Measurements from ENCODE around the gene ID4. TPM values are rescaled to one million over a fixed set of nuclear protein-coding genes. Genes with fewer than 3 reads are reported as not detected.

Gene ID4
- total RNA-seq, 1 donor from 2014 or later: 27.8 TPM

DNA sequence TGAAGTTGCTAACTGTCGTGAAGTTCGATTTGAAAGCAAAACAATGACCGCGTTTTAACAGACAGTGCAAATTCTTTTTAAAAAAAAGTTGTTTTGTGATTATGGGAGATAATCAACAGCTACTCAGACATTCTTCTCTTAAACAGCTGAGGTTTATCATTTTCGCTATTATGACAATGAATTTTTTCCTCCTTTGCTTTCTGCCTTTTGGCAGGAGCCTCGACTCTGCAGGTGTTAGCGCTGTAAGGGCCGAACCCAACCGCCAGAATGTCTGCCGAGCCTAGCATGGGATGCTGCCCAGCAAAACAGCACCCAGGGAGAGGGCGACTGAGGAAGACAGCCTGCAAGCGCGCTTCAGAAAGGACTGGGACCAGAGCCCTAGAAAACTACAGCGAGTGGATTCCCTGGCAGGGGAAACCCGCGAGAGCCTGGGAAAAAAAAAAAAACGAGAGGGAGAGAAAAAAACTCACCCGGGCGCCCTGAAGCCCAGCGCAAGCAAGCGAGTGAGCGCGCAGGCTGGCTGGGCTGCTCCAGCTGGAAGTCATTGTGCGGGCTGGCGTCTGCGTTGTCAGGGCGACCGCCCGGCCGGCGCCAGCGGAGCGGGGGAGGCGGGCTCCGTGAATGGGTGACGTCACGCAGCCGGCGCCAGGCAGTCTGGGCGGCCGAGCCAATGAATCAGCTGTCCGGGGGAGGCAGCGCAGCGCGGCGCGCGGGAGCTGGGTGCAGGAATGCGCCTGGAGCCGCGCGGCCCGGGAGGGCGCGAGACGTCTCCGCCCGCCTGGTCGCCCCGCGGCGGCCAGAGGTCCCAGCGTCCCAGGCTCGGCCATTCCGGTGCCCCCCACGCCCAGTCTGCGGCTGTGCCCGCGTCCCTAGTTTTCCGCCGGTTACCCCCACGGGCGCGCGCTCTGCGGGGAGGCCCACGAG, 32.7 kb upstream of the ID4 start:
- TF ChIP-seq, protein P1, sequence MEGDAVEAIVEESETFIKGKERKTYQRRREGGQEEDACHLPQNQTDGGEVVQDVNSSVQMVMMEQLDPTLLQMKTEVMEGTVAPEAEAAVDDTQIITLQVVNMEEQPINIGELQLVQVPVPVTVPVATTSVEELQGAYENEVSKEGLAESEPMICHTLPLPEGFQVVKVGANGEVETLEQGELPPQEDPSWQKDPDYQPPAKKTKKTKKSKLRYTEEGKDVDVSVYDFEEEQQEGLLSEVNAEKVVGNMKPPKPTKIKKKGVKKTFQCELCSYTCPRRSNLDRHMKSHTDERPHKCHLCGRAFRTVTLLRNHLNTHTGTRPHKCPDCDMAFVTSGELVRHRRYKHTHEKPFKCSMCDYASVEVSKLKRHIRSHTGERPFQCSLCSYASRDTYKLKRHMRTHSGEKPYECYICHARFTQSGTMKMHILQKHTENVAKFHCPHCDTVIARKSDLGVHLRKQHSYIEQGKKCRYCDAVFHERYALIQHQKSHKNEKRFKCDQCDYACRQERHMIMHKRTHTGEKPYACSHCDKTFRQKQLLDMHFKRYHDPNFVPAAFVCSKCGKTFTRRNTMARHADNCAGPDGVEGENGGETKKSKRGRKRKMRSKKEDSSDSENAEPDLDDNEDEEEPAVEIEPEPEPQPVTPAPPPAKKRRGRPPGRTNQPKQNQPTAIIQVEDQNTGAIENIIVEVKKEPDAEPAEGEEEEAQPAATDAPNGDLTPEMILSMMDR (IDR thresholded peaks at IDR 0.05): no peak
- Histone ChIP-seq H3K27ac (peak overlapping the region; percentile 95), H3K27me3 (ENCODE audit: low read depth) (no peaks in the 10 kb centered on the region), H3K9me3 (no peaks in the 10 kb centered on the region), H3K4me3 (peak overlapping the region; percentile 60), H3K36me3 (no peaks in the 10 kb centered on the region), H3K4me1 (peaks cover 7% of the 10 kb centered on the region)
- ATAC-seq: peak; percentile 98 to 99
- intact Hi-C loops (cut with DNase I): no loop called here
- DNase-seq: peak; percentile 95

DNA sequence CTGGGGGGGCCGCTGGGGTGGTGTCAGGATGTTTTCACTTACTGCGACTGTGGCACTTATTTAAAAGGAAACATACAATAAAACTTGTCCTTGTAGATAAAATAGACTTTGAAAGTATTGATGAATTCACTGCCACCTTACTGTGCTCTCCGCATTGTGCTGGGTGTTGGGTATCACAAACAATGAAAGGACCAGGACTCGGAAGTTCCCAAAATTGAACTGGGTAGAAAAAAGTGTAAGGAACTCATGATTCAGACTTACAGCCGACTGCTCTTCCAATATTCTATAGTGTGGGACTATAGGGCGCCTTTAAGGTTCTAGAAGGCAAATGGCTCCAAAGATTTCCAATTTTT, 32.1 kb upstream of the ID4 start:
- ATAC-seq: peak in 1 of 2 donors; percentile 31

DNA sequence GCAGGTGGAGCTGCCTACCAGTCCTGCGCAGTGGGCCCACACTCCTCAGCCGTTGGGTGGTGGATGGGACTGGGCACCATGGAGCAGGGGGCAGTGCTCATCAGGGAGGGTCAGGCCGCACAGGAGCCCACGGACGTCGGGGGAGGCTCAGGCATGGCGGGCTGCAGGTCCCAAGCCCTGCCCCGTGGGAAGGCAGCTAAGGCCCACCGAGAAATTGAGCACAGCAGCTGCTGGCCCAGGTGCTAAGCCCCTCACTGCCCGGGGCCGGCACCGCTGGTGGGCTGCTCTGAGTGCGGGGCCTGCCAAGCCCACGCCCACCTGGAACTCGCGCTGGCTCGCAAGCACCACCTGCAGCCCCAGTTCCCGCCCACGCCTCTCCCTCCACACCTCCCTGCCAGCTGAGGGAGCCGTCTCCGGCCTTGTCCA, 30.2 kb upstream of the ID4 start:
- Histone ChIP-seq H3K27me3 (ENCODE audit: low read depth) (no peaks in the 10 kb centered on the region), H3K36me3 (no peaks in the 10 kb centered on the region), H3K4me1 (peaks cover 7% of the 10 kb centered on the region), H3K4me3 (no peak overlapping the region), H3K27ac (no peak overlapping the region), H3K9me3 (no peaks in the 10 kb centered on the region)
- TF ChIP-seq, protein P1 (IDR thresholded peaks at IDR 0.05): no peak
- ATAC-seq (no peak), DNase-seq (no peak)
- intact Hi-C loops (cut with DNase I): no loop called here

More for the DNA sequence above, 32.1 kb upstream of the ID4 start:
- no peak for DNase-seq
- Histone ChIP-seq H3K27ac (peak overlapping the region; percentile 95), H3K9me3 (no peaks in the 10 kb centered on the region), H3K4me3 (peak overlapping the region; percentile 60), H3K27me3 (ENCODE audit: low read depth) (no peaks in the 10 kb centered on the region), H3K4me1 (peaks cover 7% of the 10 kb centered on the region), H3K36me3 (no peaks in the 10 kb centered on the region)
- TF ChIP-seq, protein P1 (IDR thresholded peaks at IDR 0.05): no peak
- intact Hi-C loops (cut with DNase I): no loop called here

DNA sequence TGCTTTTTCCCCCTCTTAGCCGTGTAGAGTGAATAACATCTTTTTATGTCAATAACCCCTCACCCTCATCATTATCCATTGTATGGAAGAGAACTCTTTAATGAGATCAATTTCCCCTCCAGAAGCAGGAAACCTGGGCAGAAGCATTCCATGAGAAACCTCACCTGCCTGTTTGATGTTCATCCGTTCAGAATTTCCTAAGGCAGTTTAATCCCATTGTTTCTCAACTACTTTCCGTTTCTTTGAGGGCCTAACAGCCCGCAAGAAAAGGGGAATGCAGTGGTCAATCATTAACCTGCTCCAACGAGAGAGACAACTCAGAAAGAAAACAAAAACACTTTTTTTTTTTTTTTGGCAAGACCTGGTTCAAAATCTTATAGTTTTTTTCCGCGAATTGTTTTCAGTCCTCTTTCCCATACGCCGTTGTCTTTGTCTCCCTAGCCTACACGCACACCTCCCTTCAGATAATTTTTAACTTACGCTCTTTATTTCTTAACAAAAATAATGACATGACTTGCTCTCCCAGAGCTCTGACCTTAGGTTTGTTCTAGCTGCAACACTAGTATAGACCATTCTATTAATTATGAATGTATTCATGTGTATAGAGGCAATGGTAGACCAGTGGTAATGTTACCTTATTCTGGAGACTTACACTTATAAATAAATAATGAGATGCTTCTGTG, 25.6 kb upstream of the ID4 start:
- H3K27ac ChIP-seq: no peak overlapping the region
- TF ChIP-seq, protein P1 (IDR thresholded peaks at IDR 0.05): no peak
- no peak for ATAC-seq
- DNase-seq: no peak
- H3K36me3 ChIP-seq: no peaks in the 10 kb centered on the region
- no peak overlapping the region for H3K4me3 ChIP-seq
- intact Hi-C loops (cut with DNase I): no loop called here
- H3K4me1 ChIP-seq: no peaks in the 10 kb centered on the region
- no peaks in the 10 kb centered on the region for H3K9me3 ChIP-seq
- H3K27me3 ChIP-seq (ENCODE audit: low read depth): no peaks in the 10 kb centered on the region

DNA sequence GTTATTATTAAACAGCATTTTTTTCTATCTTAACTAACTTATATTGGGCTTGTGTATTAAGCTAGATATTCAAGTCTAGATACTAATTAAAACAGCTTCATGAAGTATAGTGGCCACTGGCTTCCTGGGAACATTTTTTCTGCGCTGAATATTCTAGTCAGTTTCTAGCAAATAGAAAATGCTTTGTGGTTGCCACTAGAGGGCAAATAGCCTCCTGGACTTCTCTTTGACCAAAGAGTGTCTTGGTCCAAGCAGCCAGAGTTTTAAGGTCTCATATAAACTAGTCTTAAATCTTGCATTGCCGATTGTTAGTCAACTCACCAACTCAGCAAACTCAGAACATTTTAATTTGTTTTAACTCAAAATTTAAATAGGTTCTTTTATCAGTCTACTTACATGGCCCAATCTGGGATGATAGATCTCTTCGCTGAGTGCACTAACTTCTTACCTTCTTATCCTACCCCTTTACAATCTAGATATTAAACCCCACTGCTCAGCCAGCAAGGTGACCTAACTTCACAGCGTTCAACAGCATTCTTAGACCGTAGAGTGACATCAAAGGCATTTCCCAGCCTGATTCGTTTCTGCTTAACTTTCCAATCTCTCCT, 24.6 kb upstream of the ID4 start:
- Histone ChIP-seq H3K36me3 (no peaks in the 10 kb centered on the region), H3K4me1 (no peaks in the 10 kb centered on the region), H3K27ac (no peak overlapping the region), H3K4me3 (no peak overlapping the region), H3K27me3 (ENCODE audit: low read depth) (no peaks in the 10 kb centered on the region), H3K9me3 (no peaks in the 10 kb centered on the region)
- TF ChIP-seq, protein P1 (IDR thresholded peaks at IDR 0.05): peak; percentile 63
- intact Hi-C loops (cut with DNase I): no loop called here
- ATAC-seq (peak in 1 of 2 donors; percentile 85), DNase-seq (no peak)

Measured in lower lobe of right lung (tissue), 2 donors.